Retina (tissue), 1 donor: Measurements from ENCODE around the gene ADRA2C.
A peak's percentile ranks its signal among the peaks of the same experiment; 100 is the strongest.

Source experiments
- DNase-seq: peaks from one replicate; pipeline ENCODE4 v3.0.0-alpha.2; 2016

The ADRA2C gene

DNA sequence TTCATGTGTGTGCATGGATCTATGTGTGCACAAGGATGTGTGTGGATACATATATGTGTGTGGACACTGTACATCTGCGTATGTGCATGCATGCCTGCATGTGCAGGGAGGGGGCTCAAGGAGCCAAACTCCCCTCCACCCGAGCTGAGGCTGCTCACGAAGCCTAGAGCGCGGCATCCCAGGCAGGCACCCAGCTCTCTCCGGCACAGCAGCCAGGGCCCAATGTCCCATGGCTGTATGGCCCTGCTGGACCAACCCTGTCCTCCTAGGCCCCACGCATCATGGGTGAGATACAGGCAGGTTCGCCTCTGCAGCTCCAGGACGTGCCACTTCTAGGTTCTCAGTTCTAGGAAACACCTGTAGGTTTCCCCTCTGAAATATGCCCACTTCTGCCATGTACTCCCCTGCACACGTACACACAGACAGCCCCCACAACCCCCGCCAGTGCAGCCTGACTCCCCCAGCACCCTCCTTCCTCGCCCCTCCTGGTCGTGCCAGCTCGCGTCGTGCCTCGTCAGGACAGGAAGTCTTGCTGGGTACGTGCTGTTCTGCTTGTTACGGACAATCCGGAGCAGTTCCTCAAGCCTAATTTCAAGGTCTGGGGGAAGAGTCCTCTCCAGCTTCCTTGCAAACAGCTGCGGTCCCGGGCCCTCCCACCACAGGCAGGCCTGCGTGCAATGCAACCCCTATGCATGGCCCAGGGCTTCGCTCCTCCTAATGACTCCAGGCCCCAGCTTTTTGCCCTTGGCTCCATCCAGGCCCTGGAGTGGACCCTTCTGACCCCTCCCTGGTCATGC is 3.2 kb upstream of the ADRA2C start:
- DNase-seq = no peak

GRCh38 chr4:3765271-3766035 is 732 bp upstream of the ADRA2C start:
- DNase-seq = peak; percentile 69

DNA sequence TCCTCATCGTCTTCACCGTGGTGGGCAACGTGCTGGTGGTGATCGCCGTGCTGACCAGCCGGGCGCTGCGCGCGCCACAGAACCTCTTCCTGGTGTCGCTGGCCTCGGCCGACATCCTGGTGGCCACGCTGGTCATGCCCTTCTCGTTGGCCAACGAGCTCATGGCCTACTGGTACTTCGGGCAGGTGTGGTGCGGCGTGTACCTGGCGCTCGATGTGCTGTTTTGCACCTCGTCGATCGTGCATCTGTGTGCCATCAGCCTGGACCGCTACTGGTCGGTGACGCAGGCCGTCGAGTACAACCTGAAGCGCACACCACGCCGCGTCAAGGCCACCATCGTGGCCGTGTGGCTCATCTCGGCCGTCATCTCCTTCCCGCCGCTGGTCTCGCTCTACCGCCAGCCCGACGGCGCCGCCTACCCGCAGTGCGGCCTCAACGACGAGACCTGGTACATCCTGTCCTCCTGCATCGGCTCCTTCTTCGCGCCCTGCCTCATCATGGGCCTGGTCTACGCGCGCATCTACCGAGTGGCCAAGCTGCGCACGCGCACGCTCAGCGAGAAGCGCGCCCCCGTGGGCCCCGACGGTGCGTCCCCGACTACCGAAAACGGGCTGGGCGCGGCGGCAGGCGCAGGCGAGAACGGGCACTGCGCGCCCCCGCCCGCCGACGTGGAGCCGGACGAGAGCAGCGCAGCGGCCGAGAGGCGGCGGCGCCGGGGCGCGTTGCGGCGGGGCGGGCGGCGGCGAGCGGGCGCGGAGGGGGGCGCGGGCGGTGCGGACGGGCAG is 792 bp downstream of the ADRA2C start:
- peak; percentile 68 for DNase-seq

- DNase-seq = no peak
Observed at GRCh38 chr4:3767570-3768288, 1.5 kb downstream of the ADRA2C start.

GRCh38 chr4:3768842-3769641 is 2.9 kb downstream of the ADRA2C start:
- no peak for DNase-seq

DNA sequence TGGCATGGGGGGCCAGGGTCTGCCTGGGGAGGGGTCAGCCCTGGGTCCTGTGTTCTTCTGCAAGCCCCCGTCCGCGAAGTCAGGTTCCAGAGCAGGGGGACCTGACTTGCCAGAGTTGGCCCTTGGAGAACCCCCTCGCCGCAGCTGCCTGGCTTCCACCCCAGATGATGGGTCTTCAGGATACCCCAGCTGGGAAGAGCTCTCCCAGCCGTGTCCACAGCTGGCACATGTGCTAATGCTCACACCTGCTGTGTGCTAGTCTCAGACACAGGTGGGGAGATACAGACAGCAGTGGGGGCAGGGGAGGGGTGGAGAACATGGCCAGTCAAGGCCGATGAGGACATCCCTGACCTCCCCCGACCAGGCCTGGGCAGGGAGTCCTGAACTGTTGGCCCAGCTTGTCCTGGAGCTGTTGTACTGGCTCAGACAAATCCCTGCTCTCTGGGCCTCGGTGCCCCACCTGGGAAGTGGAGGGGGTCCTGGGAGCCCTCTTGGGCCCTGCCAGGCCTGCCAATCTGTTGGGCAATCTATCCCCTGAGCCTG is 3.5 kb downstream of the ADRA2C start:
- DNase-seq = no peak

- DNase-seq = no peak
Observed at GRCh38 chr4:3770323-3771163, 4.4 kb downstream of the ADRA2C start.

- no peak for DNase-seq
Observed at GRCh38 chr4:3771164-3771809, 5.1 kb downstream of the ADRA2C start.

DNA sequence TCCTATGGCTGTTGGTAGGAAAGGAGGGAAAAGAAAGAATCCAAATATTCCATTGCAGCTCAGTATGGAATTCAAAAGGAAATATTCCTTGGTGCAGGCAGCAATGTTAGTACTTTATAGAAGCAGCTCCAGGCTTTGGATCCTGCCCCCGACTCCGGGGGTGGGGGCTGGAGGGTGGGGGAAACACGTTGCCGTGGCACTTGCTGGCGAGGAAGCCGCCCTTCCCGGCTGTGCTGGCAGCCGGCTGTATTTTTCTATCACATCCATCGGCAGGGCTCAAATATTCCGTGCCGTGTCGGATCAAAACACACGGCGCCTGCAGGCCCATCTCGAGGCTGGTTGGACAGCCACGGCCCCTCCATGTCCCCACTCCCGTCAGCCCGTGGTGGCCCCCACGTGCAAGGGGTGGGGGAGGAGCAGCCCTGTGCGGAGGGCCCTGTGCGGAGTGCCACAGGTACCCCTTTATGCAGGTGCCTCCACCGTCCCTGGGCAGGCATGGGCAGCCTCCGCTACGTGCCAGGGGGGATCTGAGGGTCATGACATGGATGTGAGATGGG is 5.8 kb downstream of the ADRA2C start:
- no peak for DNase-seq

DNA sequence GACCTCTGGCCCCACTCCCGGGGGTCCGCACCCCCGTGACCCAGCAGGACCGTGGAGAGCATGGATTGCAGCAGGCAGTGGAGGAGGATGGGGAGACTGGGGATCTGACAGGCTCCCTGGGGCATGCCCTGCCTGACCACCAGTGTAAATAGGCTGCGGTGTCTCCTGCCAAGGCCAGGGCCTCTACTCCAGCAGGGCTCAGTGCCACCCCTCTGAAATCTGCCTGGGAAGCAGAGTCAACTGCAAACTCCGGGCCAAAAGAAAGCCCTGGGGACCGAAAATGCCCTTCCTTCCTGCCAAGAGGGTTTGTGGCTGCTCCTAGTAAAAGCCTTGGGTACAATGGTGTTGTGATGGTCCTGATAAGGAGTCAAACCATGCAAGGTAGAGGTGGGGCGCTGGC is 6.4 kb downstream of the ADRA2C start:
- no peak for DNase-seq

DNA sequence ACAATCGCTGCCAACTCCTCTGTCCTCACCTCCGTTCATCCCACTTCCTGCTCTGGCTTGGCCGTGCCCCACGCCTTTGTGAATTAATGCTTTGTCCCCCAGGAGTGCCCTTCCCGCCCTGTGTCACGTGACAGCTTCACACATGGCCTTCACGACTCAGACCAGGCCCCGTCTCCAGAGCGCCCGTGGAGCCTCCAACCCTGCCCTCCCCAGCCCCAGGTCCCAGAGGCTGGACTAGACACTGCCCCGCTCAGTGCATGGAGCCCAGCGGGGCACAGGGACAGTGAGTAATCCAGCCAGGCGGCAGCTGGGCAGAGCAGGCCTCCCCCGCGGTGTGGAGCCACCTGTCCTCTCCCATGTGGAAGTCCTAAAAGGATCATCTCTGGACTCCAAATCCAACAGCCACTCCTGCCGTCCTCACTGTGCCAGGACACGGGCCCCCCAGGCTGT is 7.4 kb downstream of the ADRA2C start:
- no peak for DNase-seq

DNA sequence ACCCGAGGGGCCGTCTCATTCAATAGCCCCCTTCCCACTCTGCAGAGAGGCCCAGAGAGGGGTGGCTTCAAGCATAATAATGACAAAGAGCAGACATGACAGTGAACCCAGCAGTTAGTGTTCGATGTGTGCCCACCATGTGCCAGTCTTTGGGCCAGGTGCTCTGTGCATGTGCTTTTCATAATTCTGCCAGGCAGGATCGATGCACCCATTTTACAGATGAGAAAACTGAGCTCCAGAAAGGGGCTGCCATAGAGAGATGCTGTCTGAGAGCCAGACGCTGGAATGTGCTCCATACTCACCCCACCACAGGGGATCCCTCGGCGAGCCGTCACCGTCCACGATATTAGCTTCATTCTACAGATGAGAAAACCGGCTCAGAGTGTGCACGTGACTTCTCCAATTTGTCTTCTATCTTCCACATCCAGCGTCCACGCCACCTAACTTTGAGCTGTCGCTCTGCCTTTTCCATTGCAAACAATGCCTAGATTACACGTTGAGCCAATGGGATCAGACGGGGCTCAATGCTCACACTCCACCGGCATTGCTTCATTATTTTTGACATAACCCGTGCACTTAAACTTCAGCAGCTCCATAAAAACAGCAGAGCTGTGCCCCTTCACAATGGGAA is 8.2 kb downstream of the ADRA2C start:
- DNase-seq = no peak

- peak; percentile 50 for DNase-seq
Observed at GRCh38 chr4:3775005-3775404, 8.8 kb downstream of the ADRA2C start.

DNA sequence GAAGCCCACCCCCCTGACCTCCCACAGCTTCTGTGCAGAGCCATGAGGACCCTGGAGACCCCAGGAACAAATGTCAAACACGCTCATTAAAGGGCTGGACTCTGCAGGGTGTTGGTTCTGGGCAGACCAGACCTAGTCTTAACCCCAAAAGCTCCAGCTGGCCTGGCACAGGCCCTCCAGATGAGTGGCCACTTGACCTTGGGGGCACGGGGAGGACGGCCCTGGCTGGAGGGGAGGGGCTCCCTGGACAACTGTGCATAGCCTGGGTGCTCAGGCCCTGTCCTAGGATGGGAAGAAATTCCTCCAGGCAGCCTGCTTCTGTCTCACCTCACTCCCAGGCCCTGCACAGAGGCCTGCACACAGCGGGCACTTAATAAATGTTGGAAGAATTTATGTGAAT is 9.4 kb downstream of the ADRA2C start:
- no peak for DNase-seq

- DNase-seq = no peak
Observed at GRCh38 chr4:3776166-3777032, 10.2 kb downstream of the ADRA2C start.

DNA sequence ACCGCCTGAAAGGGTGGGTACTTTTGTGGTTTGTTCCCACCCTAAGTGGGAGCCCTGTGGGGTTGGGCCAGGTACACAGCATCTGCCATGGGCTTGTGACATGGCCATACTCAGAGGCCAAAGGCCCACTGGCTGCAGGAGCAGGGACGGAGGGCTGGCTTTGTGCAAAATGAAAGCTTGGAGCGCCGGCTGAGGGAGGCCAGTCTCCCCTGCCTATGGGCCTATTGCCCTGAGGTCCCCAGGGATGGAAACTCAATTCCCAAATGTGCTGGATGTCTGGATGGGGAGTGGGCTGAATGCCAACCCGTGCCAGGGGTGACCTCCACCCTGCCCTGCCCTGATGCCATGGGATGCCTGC is 10.8 kb downstream of the ADRA2C start:
- DNase-seq = no peak

- DNase-seq = no peak
Observed at GRCh38 chr4:3777669-3778068, 11.5 kb downstream of the ADRA2C start.

DNA sequence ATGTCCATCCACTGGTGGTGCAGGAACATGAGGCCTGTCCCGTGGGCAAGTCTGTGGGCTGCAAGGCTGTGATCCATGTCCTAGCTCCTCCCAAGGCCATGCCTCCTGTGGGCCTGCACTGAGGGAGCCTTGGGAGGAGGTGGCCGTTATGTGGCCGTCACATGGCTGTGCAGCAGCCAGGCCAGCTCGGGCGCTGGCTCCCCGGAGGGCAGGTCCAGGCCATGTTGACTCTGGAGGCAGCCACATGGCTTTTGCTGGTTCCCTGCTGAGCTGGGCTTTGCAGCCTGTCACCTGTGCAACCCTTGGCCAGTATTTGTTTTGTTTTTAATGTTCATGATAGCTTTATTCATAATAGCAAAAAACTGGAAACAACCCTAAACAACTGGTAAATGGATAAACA is 13.3 kb downstream of the ADRA2C start:
- DNase-seq = no peak
